GM12878 (cell line): ENCODE data around the gene EIF2A. TPM values are rescaled to one million over a fixed set of nuclear protein-coding genes. Genes with fewer than 3 reads are reported as not detected.

ENCODE experiments used
- ATAC-seq: fragments of 200-7000 bp; cut with Tn5 transposase; 3 replicates; pipeline ENCODE4 v1.9.1; 2020; ENCODE audit warnings: mild to moderate bottlenecking, moderate library complexity
- BruUV-seq: library from RNA; stranded (reverse); fragments of 400-500 nt; replicated peaks from 2 replicates; lab custom pipeline; 2021; lab: Mats Ljungman, UMichigan
- CTCF ChIA-PET: fragments of 300-600 bp; sonication (Branson Sonifier 250); formaldehyde crosslinking; extraction: SDS; loops from one replicate; lab custom pipeline; 2021; ENCODE audit warnings: inconsistent platforms; lab: Yijun Ruan, JAX
- POLR2A ChIA-PET: fragments of 350-600 bp; formaldehyde crosslinking; extraction: SDS; loops from one replicate; lab custom pipeline; 2021; ENCODE audit warnings: inconsistent platforms; lab: Charles Lee
- RAD21 ChIA-PET: fragments of 300-600 bp; sonication (Branson Sonifier 250); formaldehyde crosslinking; loops from one replicate; lab custom pipeline; 2023; ENCODE audit warnings: antibody characterized with exemption; ENCODE audit not compliant: unreplicated experiment; lab: Charles Lee
- SMC1A ChIA-PET: fragments of 300-600 bp; sonication (Branson Sonifier 250); formaldehyde crosslinking; loops from one replicate; lab custom pipeline; 2023; ENCODE audit not compliant: unreplicated experiment, uncharacterized antibody; lab: Charles Lee
- DNase-seq: peaks from one replicate; pipeline ENCODE4 v3.0.0-alpha.2; 2011; ENCODE audit warnings: low read depth, low spot score
- FAIRE-seq: peaks from 3 replicates; lab custom pipeline; 2011; peaks lifted over from hg19 to GRCh38; lab: Jason Lieb, UNC
- H2AFZ ChIP-seq: 2 replicates; pipeline ENCODE4 v1.6.0; 2011; ENCODE audit warnings: low read depth, low read length, control low read depth; ENCODE audit not compliant: control insufficient read depth
- H3K27ac ChIP-seq: 2 replicates; pipeline ENCODE4 v1.5.1; 2011; ENCODE audit warnings: control low read depth; ENCODE audit not compliant: control insufficient read depth, insufficient read depth
- H3K27me3 ChIP-seq, 2 experiments: replicated peaks in 1 of 2; 2 replicates each; pipeline versions ENCODE4 v1.6.0 to v1.6.1; 2011; ENCODE audit warnings: low read length in 1 of 2; ENCODE audit not compliant: control insufficient read depth in 2 of 2, insufficient read depth in 2 of 2
- H3K36me3 ChIP-seq, 2 experiments: 2 replicates each; pipeline ENCODE4 v1.5.1; 2011; ENCODE audit warnings: low read length in 1 of 2; ENCODE audit not compliant: control insufficient read depth in 2 of 2, insufficient read depth in 2 of 2
- H3K4me1 ChIP-seq: 2 replicates; pipeline ENCODE4 v1.6.1; 2011; ENCODE audit warnings: mild to moderate bottlenecking, low read length, moderate library complexity, mixed read lengths; ENCODE audit not compliant: control insufficient read depth, insufficient read depth
- H3K4me2 ChIP-seq: 2 replicates; pipeline ENCODE4 v1.6.0; 2011; ENCODE audit warnings: control low read depth; ENCODE audit not compliant: control insufficient read depth, insufficient read depth
- H3K4me3 ChIP-seq: fragments of 200-600 bp; sonication (generic); 2 replicates; pipeline ENCODE4 v1.5.1; 2016
- H3K79me2 ChIP-seq: 2 replicates; pipeline ENCODE4 v1.6.0; 2011; ENCODE audit warnings: low read length; ENCODE audit not compliant: control insufficient read depth, insufficient read depth
- H3K9ac ChIP-seq: 2 replicates; pipeline ENCODE4 v1.8.0; 2011; ENCODE audit warnings: low read length, control low read depth, mixed read lengths; ENCODE audit not compliant: control insufficient read depth, insufficient read depth
- H3K9me3 ChIP-seq: replicated peaks from 3 replicates; pipeline ENCODE4 v1.5.1; 2011; ENCODE audit warnings: mild to moderate bottlenecking, low read length; ENCODE audit not compliant: control insufficient read depth, insufficient read depth
- H4K20me1 ChIP-seq: 2 replicates; pipeline ENCODE4 v1.6.0; 2011; ENCODE audit not compliant: control insufficient read depth, insufficient read depth
- RB1 ChIP-seq: fragments of 450-650 bp; formaldehyde crosslinking; IDR thresholded peaks from 2 replicates; pipeline ENCODE4 v1.6.1; 2017; ENCODE audit warnings: mild to moderate bottlenecking, borderline replicate concordance
- SMAD1 ChIP-seq: fragments of 450-650 bp; IDR thresholded peaks from 2 replicates; pipeline ENCODE4 v1.6.1; 2018; ENCODE audit warnings: mild to moderate bottlenecking, low read depth; ENCODE audit not compliant: partially characterized antibody
- SMAD5 ChIP-seq: IDR thresholded peaks from 2 replicates; pipeline ENCODE4 v1.6.1; 2016; ENCODE audit warnings: antibody characterized with exemption, low read depth
- SREBF1 ChIP-seq: IDR thresholded peaks from 2 replicates; pipeline ENCODE4 v1.6.1; 2012; ENCODE audit warnings: mild to moderate bottlenecking, low read length
- ZNF622 ChIP-seq: fragments of 450-650 bp; IDR thresholded peaks from 2 replicates; pipeline ENCODE4 v1.6.1; 2017; ENCODE audit warnings: mild to moderate bottlenecking, inconsistent platforms
- ZSCAN29 ChIP-seq: fragments of 450-650 bp; IDR thresholded peaks from 2 replicates; pipeline ENCODE4 v1.6.1; 2017; ENCODE audit warnings: mild to moderate bottlenecking, moderate library complexity
- WGBS: methylation state at CpG from one replicate; pipeline ENCODE4 v1.1.6; 2016; ENCODE audit warnings: low lambda C conversion rate; ENCODE audit not compliant: insufficient replicate concordance, insufficient coverage; ENCODE audit errors: missing lambda C conversion rate; 5-methylcytosine and 5-hydroxymethylcytosine counted together
- in situ Hi-C: fragments of 300-500 bp; cut with MboI; formaldehyde crosslinking; loops from 9 replicates; pipeline ENCODE4 v1.14.3; 2018; ENCODE audit warnings: mixed read lengths
- intact Hi-C: fragments of 100-400 bp; cut with micrococcal nuclease; formaldehyde crosslinking; loops from one replicate; pipeline ENCODE4 v1.14.2; 2022; ENCODE audit not compliant: unreplicated experiment
- polyA plus RNA-seq, 11 experiments: library from polyadenylated mRNA; depleted of rRNA in 4 of 11; unstranded in 6 of 11; stranded (reverse) in 5 of 11; fragments of >200 nt; fragmentation: Nextera tagmentation in 4 of 11; fragmentation: Illumina TruSeq in 1 of 11; extraction: Ambion mirVana in 4 of 11; extraction: Trizol in 1 of 11; gene quantifications; 1 replicate in 1 of 11; 2 replicates in 10 of 11; pipeline versions ENCODE4 v1.2.1 to v1.2.3, GENCODE V29; 2011 to 2016; ENCODE audit warnings: inconsistent platforms in 2 of 11, missing spikeins in 2 of 11, low read depth in 1 of 11
- total RNA-seq, 4 experiments: library from RNA; depleted of rRNA in 3 of 4; stranded (reverse); fragments of >200 nt in 3 of 4; fragmentation: Illumina TruSeq in 1 of 4; extraction: Trizol in 1 of 4; gene quantifications; 2 replicates each; pipeline versions ENCODE4 v1.2.1 to v1.2.3, GENCODE V29; 2013 to 2021
- TF ChIP-seq, protein P1 (sequence below): fragments of 450-650 bp; IDR thresholded peaks from 2 replicates; pipeline ENCODE4 v1.6.1; 2014; ENCODE audit warnings: mild to moderate bottlenecking
- TF ChIP-seq, protein P2 (sequence below): fragments of 450-650 bp; IDR thresholded peaks from 2 replicates; pipeline ENCODE4 v1.6.1; 2018; ENCODE audit warnings: borderline replicate concordance, mild to moderate bottlenecking; ENCODE audit not compliant: partially characterized antibody
- TF ChIP-seq, protein P3 (sequence below): fragments of 450-650 bp; IDR thresholded peaks from 2 replicates; pipeline ENCODE4 v1.6.1; 2017; ENCODE audit warnings: mild to moderate bottlenecking, moderate library complexity

EIF2A gene
- total and polyA plus RNA-seq, 10 of the 15 experiments (the other 5 are each of a cell fraction or from before 2014, with no cell fraction given) = 85.4 to 211 (median 136) TPM

DNA sequence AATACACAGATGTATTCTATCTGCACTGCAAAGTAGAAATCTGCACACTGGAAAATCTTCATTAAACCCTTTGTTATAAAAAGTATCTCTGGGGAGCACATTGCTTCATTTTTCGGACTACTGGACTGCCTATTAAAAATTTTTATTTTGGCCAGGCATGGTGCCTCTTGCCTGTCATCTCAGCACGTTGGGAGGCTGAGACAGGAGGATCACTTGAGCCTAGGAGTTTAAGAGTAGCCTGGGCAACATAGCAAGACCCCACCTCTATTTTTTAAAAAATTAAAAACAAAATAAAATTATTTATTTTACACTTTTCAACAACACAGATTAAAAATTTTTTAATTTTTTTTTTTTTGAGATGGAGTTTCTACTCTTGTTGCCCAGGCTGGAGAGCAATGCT lies 6.3 kb upstream of the EIF2A start:
- Histone ChIP-seq H3K9ac (no peak overlapping the region), H3K27ac (no peak overlapping the region)
- RAD21 ChIA-PET = no interaction called here
- TF ChIP-seq, protein P1, sequence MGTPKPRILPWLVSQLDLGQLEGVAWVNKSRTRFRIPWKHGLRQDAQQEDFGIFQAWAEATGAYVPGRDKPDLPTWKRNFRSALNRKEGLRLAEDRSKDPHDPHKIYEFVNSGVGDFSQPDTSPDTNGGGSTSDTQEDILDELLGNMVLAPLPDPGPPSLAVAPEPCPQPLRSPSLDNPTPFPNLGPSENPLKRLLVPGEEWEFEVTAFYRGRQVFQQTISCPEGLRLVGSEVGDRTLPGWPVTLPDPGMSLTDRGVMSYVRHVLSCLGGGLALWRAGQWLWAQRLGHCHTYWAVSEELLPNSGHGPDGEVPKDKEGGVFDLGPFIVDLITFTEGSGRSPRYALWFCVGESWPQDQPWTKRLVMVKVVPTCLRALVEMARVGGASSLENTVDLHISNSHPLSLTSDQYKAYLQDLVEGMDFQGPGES = no peak
- TF ChIP-seq SREBF1 = no peak
- TF ChIP-seq ZNF622 = no peak
- TF ChIP-seq SMAD5 = no peak
- TF ChIP-seq RB1 = no peak
- TF ChIP-seq, protein P2, sequence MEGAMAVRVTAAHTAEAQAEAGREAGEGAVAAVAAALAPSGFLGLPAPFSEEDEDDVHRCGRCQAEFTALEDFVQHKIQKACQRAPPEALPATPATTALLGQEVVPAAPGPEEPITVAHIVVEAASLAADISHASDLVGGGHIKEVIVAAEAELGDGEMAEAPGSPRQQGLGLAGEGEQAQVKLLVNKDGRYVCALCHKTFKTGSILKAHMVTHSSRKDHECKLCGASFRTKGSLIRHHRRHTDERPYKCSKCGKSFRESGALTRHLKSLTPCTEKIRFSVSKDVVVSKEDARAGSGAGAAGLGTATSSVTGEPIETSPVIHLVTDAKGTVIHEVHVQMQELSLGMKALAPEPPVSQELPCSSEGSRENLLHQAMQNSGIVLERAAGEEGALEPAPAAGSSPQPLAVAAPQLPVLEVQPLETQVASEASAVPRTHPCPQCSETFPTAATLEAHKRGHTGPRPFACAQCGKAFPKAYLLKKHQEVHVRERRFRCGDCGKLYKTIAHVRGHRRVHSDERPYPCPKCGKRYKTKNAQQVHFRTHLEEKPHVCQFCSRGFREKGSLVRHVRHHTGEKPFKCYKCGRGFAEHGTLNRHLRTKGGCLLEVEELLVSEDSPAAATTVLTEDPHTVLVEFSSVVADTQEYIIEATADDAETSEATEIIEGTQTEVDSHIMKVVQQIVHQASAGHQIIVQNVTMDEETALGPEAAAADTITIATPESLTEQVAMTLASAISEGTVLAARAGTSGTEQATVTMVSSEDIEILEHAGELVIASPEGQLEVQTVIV = no peak
- no peak for TF ChIP-seq SMAD1
- TF ChIP-seq, protein P3, sequence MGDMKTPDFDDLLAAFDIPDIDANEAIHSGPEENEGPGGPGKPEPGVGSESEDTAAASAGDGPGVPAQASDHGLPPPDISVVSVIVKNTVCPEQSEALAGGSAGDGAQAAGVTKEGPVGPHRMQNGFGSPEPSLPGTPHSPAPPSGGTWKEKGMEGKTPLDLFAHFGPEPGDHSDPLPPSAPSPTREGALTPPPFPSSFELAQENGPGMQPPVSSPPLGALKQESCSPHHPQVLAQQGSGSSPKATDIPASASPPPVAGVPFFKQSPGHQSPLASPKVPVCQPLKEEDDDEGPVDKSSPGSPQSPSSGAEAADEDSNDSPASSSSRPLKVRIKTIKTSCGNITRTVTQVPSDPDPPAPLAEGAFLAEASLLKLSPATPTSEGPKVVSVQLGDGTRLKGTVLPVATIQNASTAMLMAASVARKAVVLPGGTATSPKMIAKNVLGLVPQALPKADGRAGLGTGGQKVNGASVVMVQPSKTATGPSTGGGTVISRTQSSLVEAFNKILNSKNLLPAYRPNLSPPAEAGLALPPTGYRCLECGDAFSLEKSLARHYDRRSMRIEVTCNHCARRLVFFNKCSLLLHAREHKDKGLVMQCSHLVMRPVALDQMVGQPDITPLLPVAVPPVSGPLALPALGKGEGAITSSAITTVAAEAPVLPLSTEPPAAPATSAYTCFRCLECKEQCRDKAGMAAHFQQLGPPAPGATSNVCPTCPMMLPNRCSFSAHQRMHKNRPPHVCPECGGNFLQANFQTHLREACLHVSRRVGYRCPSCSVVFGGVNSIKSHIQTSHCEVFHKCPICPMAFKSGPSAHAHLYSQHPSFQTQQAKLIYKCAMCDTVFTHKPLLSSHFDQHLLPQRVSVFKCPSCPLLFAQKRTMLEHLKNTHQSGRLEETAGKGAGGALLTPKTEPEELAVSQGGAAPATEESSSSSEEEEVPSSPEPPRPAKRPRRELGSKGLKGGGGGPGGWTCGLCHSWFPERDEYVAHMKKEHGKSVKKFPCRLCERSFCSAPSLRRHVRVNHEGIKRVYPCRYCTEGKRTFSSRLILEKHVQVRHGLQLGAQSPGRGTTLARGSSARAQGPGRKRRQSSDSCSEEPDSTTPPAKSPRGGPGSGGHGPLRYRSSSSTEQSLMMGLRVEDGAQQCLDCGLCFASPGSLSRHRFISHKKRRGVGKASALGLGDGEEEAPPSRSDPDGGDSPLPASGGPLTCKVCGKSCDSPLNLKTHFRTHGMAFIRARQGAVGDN = no peak
- TF ChIP-seq ZSCAN29 = no peak
- TF ChIP-seq, all 136 proteins: peak for 0
- no peak for ATAC-seq
- intact Hi-C loops (loop anchor here (5.0 kb wide), 1 partner anchor 182 kb away; no protein-coding TSS in a partner anchor), in situ Hi-C loops (loop anchor here (10.0 to 25.0 kb wide), 2 partner anchors 597 to 735 kb away; partner anchors contain the start of gene P2RY14)
- BruUV-seq = no TSS peak
- SMC1A ChIA-PET = interaction anchor here (1.5 kb wide), 1 partner anchor 12 kb away, joined by 3 read pairs; no protein-coding TSS in a partner anchor
- POLR2A ChIA-PET = no interaction called here
- WGBS = 95% methylated on average over 2 of the region's 2 CpGs
- H3K79me2 ChIP-seq = peaks cover 27% of the 10 kb centered on the region
- no peak overlapping the region for H2AFZ ChIP-seq
- no peak overlapping the region for H3K4me3 ChIP-seq
- H3K4me2 ChIP-seq = no peak overlapping the region
- DNase-seq = no peak
- peaks cover 0 to 4% of the 10 kb centered on the region in 2 experiments; a peak in 1 of 4 replicates for H3K36me3 ChIP-seq
- H3K4me1 ChIP-seq = no peaks in the 10 kb centered on the region
- FAIRE-seq = no peak
- H3K27me3 ChIP-seq = no peaks in the 10 kb centered on the region
- CTCF ChIA-PET = interaction anchor here (1.1 to 3.6 kb wide), 2 partner anchors 13 to 604 kb away, joined by 3 to 16 read pairs; no protein-coding TSS in a partner anchor
- no peaks in the 10 kb centered on the region; the same call in 1 of the 2 replicates for H4K20me1 ChIP-seq
- no peaks in the 10 kb centered on the region for H3K9me3 ChIP-seq
